Measurements from ENCODE around the gene EPB41L2.
"Not testable (repeated sequence)": the region's sequence is repeated elsewhere in the genome, so short reads cannot be mapped to it uniquely, and the experiment has no call there.

The EPB41L2 gene

GRCh38 chr6:130987539-130987938 lies 75.5 kb downstream of the EPB41L2 start:
- not testable (repeated sequence) for H3K9me3 ChIP-seq (ENCODE audit: control insufficient read depth, insufficient read depth, low read length); H3K9ac ChIP-seq (ENCODE audit: low read depth, low read length); H3K36me3 ChIP-seq (ENCODE audit: control insufficient read depth, insufficient read depth, low read length); H3K27ac ChIP-seq (ENCODE audit: low read depth, low read length); H3K27me3 ChIP-seq (ENCODE audit: control insufficient read depth, insufficient read depth, low read length); H3K4me3 ChIP-seq (ENCODE audit: low read depth, low read length); H3K4me1 ChIP-seq (ENCODE audit: control insufficient read depth, insufficient read depth, low read length)

GRCh38 chr6:130985115-130985514 lies 77.9 kb downstream of the EPB41L2 start:
- Histone ChIP-seq H3K4me3 (ENCODE audit: low read depth, low read length) (no peak overlapping the region), H3K4me1 (ENCODE audit: control insufficient read depth, insufficient read depth, low read length) (no peaks in the 10 kb centered on the region), H3K9ac (ENCODE audit: low read depth, low read length) (no peak overlapping the region), H3K27me3 (ENCODE audit: control insufficient read depth, insufficient read depth, low read length) (no peaks in the 10 kb centered on the region), H3K36me3 (ENCODE audit: control insufficient read depth, insufficient read depth, low read length) (no peaks in the 10 kb centered on the region), H3K9me3 (ENCODE audit: control insufficient read depth, insufficient read depth, low read length) (peaks cover 3% of the 10 kb centered on the region; the same call in 1 of the 2 replicates), H3K27ac (ENCODE audit: low read depth, low read length) (no peak overlapping the region)

- H3K36me3 ChIP-seq (ENCODE audit: control insufficient read depth, insufficient read depth, low read length), result no peaks in the 10 kb centered on the region
- H3K4me1 ChIP-seq (ENCODE audit: control insufficient read depth, insufficient read depth, low read length), result no peaks in the 10 kb centered on the region
- H3K9ac ChIP-seq (ENCODE audit: low read depth, low read length), result no peak overlapping the region
- H3K27me3 ChIP-seq (ENCODE audit: control insufficient read depth, insufficient read depth, low read length), result no peaks in the 10 kb centered on the region
- no peak overlapping the region for H3K4me3 ChIP-seq (ENCODE audit: low read depth, low read length)
- H3K27ac ChIP-seq (ENCODE audit: low read depth, low read length), result no peak overlapping the region
- H3K9me3 ChIP-seq (ENCODE audit: control insufficient read depth, insufficient read depth, low read length), result peaks cover 3% of the 10 kb centered on the region; the same call in 1 of the 2 replicates
These were observed 80.0 kb downstream of the EPB41L2 start for GRCh38 chr6:130982941-130983456.

- H3K36me3 ChIP-seq (ENCODE audit: control insufficient read depth, insufficient read depth, low read length), result no peaks in the 10 kb centered on the region
- no peak overlapping the region for H3K9ac ChIP-seq (ENCODE audit: low read depth, low read length)
- no peaks in the 10 kb centered on the region for H3K27me3 ChIP-seq (ENCODE audit: control insufficient read depth, insufficient read depth, low read length)
- peaks cover 3% of the 10 kb centered on the region; the same call in 1 of the 2 replicates for H3K9me3 ChIP-seq (ENCODE audit: control insufficient read depth, insufficient read depth, low read length)
- H3K4me1 ChIP-seq (ENCODE audit: control insufficient read depth, insufficient read depth, low read length), result no peaks in the 10 kb centered on the region
- H3K4me3 ChIP-seq (ENCODE audit: low read depth, low read length), result no peak overlapping the region
- H3K27ac ChIP-seq (ENCODE audit: low read depth, low read length), result no peak overlapping the region
These were observed 80.9 kb downstream of the EPB41L2 start for GRCh38 chr6:130982135-130982534.

- Histone ChIP-seq H3K9me3 (ENCODE audit: control insufficient read depth, insufficient read depth, low read length) (peaks cover 3% of the 10 kb centered on the region; the same call in 1 of the 2 replicates), H3K27ac (ENCODE audit: low read depth, low read length) (no peak overlapping the region), H3K36me3 (ENCODE audit: control insufficient read depth, insufficient read depth, low read length) (no peaks in the 10 kb centered on the region), H3K4me3 (ENCODE audit: low read depth, low read length) (no peak overlapping the region), H3K27me3 (ENCODE audit: control insufficient read depth, insufficient read depth, low read length) (no peaks in the 10 kb centered on the region), H3K9ac (ENCODE audit: low read depth, low read length) (no peak overlapping the region), H3K4me1 (ENCODE audit: control insufficient read depth, insufficient read depth, low read length) (no peaks in the 10 kb centered on the region)
These were observed 81.6 kb downstream of the EPB41L2 start for GRCh38 chr6:130981409-130981808.

- no peaks in the 10 kb centered on the region for H3K4me1 ChIP-seq (ENCODE audit: control insufficient read depth, insufficient read depth, low read length)
- H3K4me3 ChIP-seq (ENCODE audit: low read depth, low read length), result no peak overlapping the region
- H3K27ac ChIP-seq (ENCODE audit: low read depth, low read length), result no peak overlapping the region
- H3K27me3 ChIP-seq (ENCODE audit: control insufficient read depth, insufficient read depth, low read length), result no peaks in the 10 kb centered on the region
- H3K9ac ChIP-seq (ENCODE audit: low read depth, low read length), result no peak overlapping the region
- peaks cover 3% of the 10 kb centered on the region; the same call in 1 of the 2 replicates for H3K9me3 ChIP-seq (ENCODE audit: control insufficient read depth, insufficient read depth, low read length)
- no peaks in the 10 kb centered on the region for H3K36me3 ChIP-seq (ENCODE audit: control insufficient read depth, insufficient read depth, low read length)
These were observed 82.6 kb downstream of the EPB41L2 start for GRCh38 chr6:130980310-130981032.

GRCh38 chr6:130978660-130979396 lies 84.2 kb downstream of the EPB41L2 start:
- Histone ChIP-seq H3K27ac (ENCODE audit: low read depth, low read length) (no peak overlapping the region), H3K27me3 (ENCODE audit: control insufficient read depth, insufficient read depth, low read length) (no peaks in the 10 kb centered on the region), H3K4me1 (ENCODE audit: control insufficient read depth, insufficient read depth, low read length) (peaks cover 3% of the 10 kb centered on the region; the same call in 1 of the 2 replicates), H3K9me3 (ENCODE audit: control insufficient read depth, insufficient read depth, low read length) (no peaks in the 10 kb centered on the region), H3K36me3 (ENCODE audit: control insufficient read depth, insufficient read depth, low read length) (no peaks in the 10 kb centered on the region), H3K4me3 (ENCODE audit: low read depth, low read length) (no peak overlapping the region), H3K9ac (ENCODE audit: low read depth, low read length) (no peak overlapping the region)

- H3K4me3 ChIP-seq (ENCODE audit: low read depth, low read length), result no peak overlapping the region
- H3K9me3 ChIP-seq (ENCODE audit: control insufficient read depth, insufficient read depth, low read length), result no peaks in the 10 kb centered on the region
- no peaks in the 10 kb centered on the region for H3K36me3 ChIP-seq (ENCODE audit: control insufficient read depth, insufficient read depth, low read length)
- H3K27ac ChIP-seq (ENCODE audit: low read depth, low read length), result no peak overlapping the region
- no peaks in the 10 kb centered on the region for H3K27me3 ChIP-seq (ENCODE audit: control insufficient read depth, insufficient read depth, low read length)
- H3K9ac ChIP-seq (ENCODE audit: low read depth, low read length), result no peak overlapping the region
- peaks cover 10% of the 10 kb centered on the region; the same call in 1 of the 2 replicates for H3K4me1 ChIP-seq (ENCODE audit: control insufficient read depth, insufficient read depth, low read length)
These were observed 84.9 kb downstream of the EPB41L2 start for GRCh38 chr6:130978180-130978579.

- Histone ChIP-seq H3K36me3 (ENCODE audit: control insufficient read depth, insufficient read depth, low read length) (no peaks in the 10 kb centered on the region), H3K27ac (ENCODE audit: low read depth, low read length) (no peak overlapping the region), H3K9ac (ENCODE audit: low read depth, low read length) (no peak overlapping the region), H3K4me3 (ENCODE audit: low read depth, low read length) (no peak overlapping the region), H3K4me1 (ENCODE audit: control insufficient read depth, insufficient read depth, low read length) (peaks cover 10% of the 10 kb centered on the region; the same call in 1 of the 2 replicates), H3K27me3 (ENCODE audit: control insufficient read depth, insufficient read depth, low read length) (no peaks in the 10 kb centered on the region), H3K9me3 (ENCODE audit: control insufficient read depth, insufficient read depth, low read length) (no peaks in the 10 kb centered on the region)
These were observed 87.7 kb downstream of the EPB41L2 start for GRCh38 chr6:130975325-130975724.

- H3K9ac ChIP-seq (ENCODE audit: low read depth, low read length), result no peak overlapping the region
- no peaks in the 10 kb centered on the region for H3K27me3 ChIP-seq (ENCODE audit: control insufficient read depth, insufficient read depth, low read length)
- H3K4me1 ChIP-seq (ENCODE audit: control insufficient read depth, insufficient read depth, low read length), result peaks cover 10% of the 10 kb centered on the region; the same call in 1 of the 2 replicates
- no peaks in the 10 kb centered on the region for H3K36me3 ChIP-seq (ENCODE audit: control insufficient read depth, insufficient read depth, low read length)
- H3K9me3 ChIP-seq (ENCODE audit: control insufficient read depth, insufficient read depth, low read length), result no peaks in the 10 kb centered on the region
- no peak overlapping the region for H3K27ac ChIP-seq (ENCODE audit: low read depth, low read length)
- H3K4me3 ChIP-seq (ENCODE audit: low read depth, low read length), result no peak overlapping the region
These were observed 89.3 kb downstream of the EPB41L2 start for GRCh38 chr6:130973521-130974277.

All from HUES48 (cell line).